ENCODE results near the gene RAPGEF1. TPM values are rescaled to one million over a fixed set of nuclear protein-coding genes. Genes with fewer than 3 reads are reported as not detected.

The RAPGEF1 gene
- total and polyA plus RNA-seq, 9 of the 15 experiments (the other 6 are each of a cell fraction or from before 2014, with no cell fraction given): 0.06 to 44.1 (median 19.9) TPM

- Histone ChIP-seq H3K36me3 (ENCODE audit: control insufficient read depth, insufficient read depth, low read length) (no peaks in the 10 kb centered on the region; the same call in 2 of the 3 replicates), H3K27me3 (ENCODE audit: control insufficient read depth in 2 of 2, insufficient read depth in 2 of 2, low read length in 2 of 2) (no peaks in the 10 kb centered on the region), H3K9me1 (ENCODE audit: control insufficient read depth, insufficient read depth, low read length) (no peaks in the 10 kb centered on the region), H2AFZ (ENCODE audit: low read depth, low read length) (no peak overlapping the region), H3K9ac (ENCODE audit: insufficient read depth in 1 of 2, low read depth in 2 of 2, low read length in 2 of 2) (no peak overlapping the region), H3K4me3 (no peak overlapping the region), H4K20me1 (replicated peaks; ENCODE audit: control insufficient read depth, insufficient read depth, low read length) (peaks cover 7% of the 10 kb centered on the region; the same call in 1 of the 2 replicates), H3K4me2 (ENCODE audit: insufficient read depth, low read length) (no peak overlapping the region), H3K79me2 (ENCODE audit: control insufficient read depth, insufficient read depth, low read length) (peaks cover 19% of the 10 kb centered on the region), H3K9me3 (replicated peaks; ENCODE audit: control insufficient read depth, insufficient read depth, low read depth, low read length) (no peaks in the 10 kb centered on the region), H3K4me1 (replicated peaks in 1 of 2; ENCODE audit: control insufficient read depth in 2 of 2, insufficient read depth in 2 of 2, low read length in 2 of 2) (peaks cover 6 to 16% of the 10 kb centered on the region in 2 experiments; a peak in 4 of 5 replicates), H3K27ac (ENCODE audit: extremely low read depth, low read depth, low read length) (peak overlapping the region; percentile 68; the same call in 1 of the 3 replicates)
- ChIA-PET CTCF (ENCODE audit: low intra/inter-chr PET ratio) (no interaction called here), POLR2A (no interaction called here)
- TF ChIP-seq ELF4 (CRISPR knock-in tag; IDR thresholded peaks at IDR 0.05): no peak
- TF ChIP-seq SMAD1 (IDR thresholded peaks at IDR 0.05; ENCODE audit: low read depth, low read length, partially characterized antibody): no peak
- no peak for TF ChIP-seq NFIC (IDR thresholded peaks at IDR 0.05)
- TF ChIP-seq L3MBTL2 (IDR thresholded peaks at IDR 0.05): no peak
- no peak for TF ChIP-seq NFE2L1 (tag; IDR thresholded peaks at IDR 0.05; ENCODE audit: borderline replicate concordance, low read depth)
- no peak for TF ChIP-seq ZNF584 (CRISPR knock-in tag; IDR thresholded peaks at IDR 0.05; ENCODE audit: low read depth)
- TF ChIP-seq, protein P1, sequence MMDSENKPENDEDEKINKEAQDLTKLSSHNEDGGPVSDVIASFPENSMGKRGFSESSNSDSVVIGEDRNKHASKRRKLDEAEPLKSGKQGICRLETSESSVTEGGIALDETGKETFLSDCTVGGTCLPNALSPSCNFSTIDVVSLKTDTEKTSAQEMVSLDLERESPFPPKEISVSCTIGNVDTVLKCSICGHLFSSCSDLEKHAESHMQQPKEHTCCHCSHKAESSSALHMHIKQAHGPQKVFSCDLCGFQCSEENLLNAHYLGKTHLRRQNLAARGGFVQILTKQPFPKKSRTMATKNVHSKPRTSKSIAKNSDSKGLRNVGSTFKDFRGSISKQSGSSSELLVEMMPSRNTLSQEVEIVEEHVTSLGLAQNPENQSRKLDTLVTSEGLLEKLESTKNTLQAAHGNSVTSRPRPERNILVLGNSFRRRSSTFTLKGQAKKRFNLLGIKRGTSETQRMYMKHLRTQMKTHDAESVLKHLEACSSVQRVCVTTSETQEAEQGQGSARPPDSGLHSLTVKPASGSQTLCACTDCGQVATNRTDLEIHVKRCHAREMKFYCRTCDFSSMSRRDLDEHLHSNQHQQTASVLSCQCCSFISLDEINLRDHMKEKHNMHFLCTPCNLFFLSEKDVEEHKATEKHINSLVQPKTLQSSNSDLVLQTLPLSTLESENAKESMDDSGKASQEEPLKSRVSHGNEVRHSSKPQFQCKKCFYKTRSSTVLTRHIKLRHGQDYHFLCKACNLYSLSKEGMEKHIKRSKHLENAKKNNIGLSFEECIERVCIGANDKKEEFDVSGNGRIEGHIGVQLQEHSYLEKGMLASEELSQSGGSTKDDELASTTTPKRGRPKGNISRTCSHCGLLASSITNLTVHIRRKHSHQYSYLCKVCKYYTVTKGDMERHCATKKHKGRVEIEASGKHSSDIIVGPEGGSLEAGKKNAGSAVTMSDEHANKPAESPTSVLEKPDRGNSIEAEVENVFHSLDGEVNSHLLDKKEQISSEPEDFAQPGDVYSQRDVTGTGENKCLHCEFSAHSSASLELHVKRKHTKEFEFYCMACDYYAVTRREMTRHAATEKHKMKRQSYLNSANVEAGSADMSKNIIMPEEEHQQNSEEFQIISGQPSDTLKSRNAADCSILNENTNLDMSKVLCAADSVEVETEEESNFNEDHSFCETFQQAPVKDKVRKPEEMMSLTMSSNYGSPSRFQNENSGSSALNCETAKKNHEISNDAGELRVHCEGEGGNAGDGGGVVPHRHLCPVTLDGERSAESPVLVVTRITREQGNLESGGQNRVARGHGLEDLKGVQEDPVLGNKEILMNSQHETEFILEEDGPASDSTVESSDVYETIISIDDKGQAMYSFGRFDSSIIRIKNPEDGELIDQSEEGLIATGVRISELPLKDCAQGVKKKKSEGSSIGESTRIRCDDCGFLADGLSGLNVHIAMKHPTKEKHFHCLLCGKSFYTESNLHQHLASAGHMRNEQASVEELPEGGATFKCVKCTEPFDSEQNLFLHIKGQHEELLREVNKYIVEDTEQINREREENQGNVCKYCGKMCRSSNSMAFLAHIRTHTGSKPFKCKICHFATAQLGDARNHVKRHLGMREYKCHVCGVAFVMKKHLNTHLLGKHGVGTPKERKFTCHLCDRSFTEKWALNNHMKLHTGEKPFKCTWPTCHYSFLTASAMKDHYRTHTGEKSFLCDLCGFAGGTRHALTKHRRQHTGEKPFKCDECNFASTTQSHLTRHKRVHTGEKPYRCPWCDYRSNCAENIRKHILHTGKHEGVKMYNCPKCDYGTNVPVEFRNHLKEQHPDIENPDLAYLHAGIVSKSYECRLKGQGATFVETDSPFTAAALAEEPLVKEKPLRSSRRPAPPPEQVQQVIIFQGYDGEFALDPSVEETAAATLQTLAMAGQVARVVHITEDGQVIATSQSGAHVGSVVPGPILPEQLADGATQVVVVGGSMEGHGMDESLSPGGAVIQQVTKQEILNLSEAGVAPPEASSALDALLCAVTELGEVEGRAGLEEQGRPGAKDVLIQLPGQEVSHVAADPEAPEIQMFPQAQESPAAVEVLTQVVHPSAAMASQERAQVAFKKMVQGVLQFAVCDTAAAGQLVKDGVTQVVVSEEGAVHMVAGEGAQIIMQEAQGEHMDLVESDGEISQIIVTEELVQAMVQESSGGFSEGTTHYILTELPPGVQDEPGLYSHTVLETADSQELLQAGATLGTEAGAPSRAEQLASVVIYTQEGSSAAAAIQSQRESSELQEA (IDR thresholded peaks at IDR 0.05; ENCODE audit: low read depth): no peak
- TF ChIP-seq, protein P2, sequence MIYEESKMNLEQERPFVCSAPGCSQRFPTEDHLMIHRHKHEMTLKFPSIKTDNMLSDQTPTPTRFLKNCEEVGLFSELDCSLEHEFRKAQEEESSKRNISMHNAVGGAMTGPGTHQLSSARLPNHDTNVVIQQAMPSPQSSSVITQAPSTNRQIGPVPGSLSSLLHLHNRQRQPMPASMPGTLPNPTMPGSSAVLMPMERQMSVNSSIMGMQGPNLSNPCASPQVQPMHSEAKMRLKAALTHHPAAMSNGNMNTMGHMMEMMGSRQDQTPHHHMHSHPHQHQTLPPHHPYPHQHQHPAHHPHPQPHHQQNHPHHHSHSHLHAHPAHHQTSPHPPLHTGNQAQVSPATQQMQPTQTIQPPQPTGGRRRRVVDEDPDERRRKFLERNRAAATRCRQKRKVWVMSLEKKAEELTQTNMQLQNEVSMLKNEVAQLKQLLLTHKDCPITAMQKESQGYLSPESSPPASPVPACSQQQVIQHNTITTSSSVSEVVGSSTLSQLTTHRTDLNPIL (CRISPR knock-in tag; IDR thresholded peaks at IDR 0.05): no peak
- no peak for TF ChIP-seq ELF2 (CRISPR knock-in tag; IDR thresholded peaks at IDR 0.05)
- TF ChIP-seq NCOR1 (IDR thresholded peaks at IDR 0.05): no peak
- no peak for TF ChIP-seq SMARCE1 (IDR thresholded peaks at IDR 0.05)
- ATAC-seq: no peak
- in situ Hi-C loops (cut with MboI) (loop anchor here (25.0 kb wide), 1 partner anchor 995 kb away; no protein-coding TSS in a partner anchor), intact Hi-C loops (cut with micrococcal nuclease) (no loop called here)
- FAIRE-seq: no peak
- 77% methylated on average over 5 of the region's 5 CpGs for WGBS (ENCODE audit: insufficient coverage, low coverage, missing lambda C conversion rate)
- DNase-seq (ENCODE audit: extremely low read depth in 1 of 4, low spot score in 3 of 4): no peak
- no TSS peak for BruUV-seq (replicated peaks)
These were observed 32.8 kb downstream of the RAPGEF1 start for GRCh38 chr9:131707050-131707449.
